M059J (cell line): Measurements from ENCODE around the gene PTPRN2. TPM values are rescaled to one million over a fixed set of nuclear protein-coding genes. Genes with fewer than 3 reads are reported as not detected.

Source experiments
- DNase-seq: peaks from one replicate; pipeline ENCODE4 v3.0.0-alpha.2; 2012; ENCODE audit warnings: low read depth
- total RNA-seq: library from RNA; depleted of rRNA; stranded (reverse); fragments of >200 nt; shearing (Covaris generic); gene quantifications from 2 replicates; pipeline ENCODE4 v1.2.3, GENCODE V29; 2014

PTPRN2 gene
- total RNA-seq, 1 experiment from 2014 or later: 2.3 TPM

GRCh38 chr7:157660971-157661610 lies 926.5 kb downstream of the PTPRN2 start:
- no peak for DNase-seq

GRCh38 chr7:157658851-157659412 lies 928.7 kb downstream of the PTPRN2 start:
- no peak for DNase-seq

GRCh38 chr7:157657741-157658740 lies 929.6 kb downstream of the PTPRN2 start:
- DNase-seq: no peak

DNA sequence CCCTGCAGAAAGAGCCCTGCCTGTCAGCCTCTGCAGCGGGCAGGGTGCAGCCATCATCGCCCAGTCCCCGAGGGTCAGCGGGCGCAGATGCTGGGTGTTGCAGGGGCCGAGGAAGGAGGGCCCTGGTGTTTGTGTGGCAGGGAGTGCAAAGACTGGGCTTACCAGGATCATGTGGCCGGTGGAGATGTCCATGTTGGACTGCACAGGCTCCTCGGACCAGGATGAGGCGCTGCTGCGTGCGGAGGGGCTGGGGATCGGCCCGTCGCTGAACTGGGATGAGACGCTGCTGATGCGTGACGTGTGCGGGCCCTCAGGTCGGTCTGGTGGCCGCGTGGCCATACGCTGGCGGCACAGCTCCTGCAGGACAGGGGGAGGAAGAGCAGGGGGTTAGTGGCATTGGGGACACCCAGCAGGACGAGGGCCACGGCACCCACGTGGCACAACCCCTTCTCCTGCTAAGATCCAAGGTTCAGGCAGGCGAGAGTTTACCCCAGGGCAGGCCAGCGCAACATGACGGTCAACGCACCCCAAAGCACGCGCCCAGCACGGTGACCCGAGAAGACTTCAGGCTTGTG lies 931.3 kb downstream of the PTPRN2 start:
- DNase-seq: no peak

DNA sequence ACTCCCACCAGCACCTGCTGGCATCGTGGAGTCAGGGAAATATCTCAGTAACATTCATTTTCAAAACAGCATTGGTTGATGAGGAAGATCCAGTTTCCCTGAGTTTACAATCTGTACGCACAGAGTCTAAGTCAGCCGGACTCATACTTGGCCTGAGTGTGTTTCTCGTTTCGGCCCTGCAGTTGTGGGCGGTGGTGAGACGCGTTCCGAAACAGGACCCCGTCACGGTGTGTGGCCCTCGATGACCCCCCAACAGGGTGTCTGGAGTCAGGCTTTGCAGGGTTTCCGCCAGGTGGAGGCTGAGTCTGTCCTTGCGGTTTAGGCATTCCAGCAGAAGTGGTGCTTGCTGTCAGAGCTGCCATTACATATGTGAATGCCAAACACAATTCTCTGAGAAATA lies 933.3 kb downstream of the PTPRN2 start:
- no peak for DNase-seq

DNA sequence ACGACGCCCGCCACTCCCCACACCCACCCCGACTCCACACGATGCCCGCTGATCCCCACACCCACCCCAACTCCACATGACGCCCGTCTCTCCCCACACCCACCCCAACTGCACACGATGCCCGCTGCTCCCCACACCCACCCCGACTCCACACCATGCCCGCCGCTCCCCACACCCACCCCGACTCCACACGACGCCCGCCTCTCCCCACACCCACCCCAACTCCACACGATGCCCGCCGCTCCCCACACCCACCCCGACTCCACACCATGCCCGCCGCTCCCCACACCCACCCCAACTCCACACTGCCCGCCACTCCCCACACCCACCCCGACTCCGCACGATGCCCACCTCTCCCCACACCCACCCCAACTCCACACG lies 933.8 kb downstream of the PTPRN2 start:
- no peak for DNase-seq

GRCh38 chr7:157652954-157653826 lies 934.4 kb downstream of the PTPRN2 start:
- DNase-seq: no peak

GRCh38 chr7:157652161-157652953 lies 935.3 kb downstream of the PTPRN2 start:
- no peak for DNase-seq

GRCh38 chr7:157651366-157652160 lies 936.1 kb downstream of the PTPRN2 start:
- DNase-seq: no peak

DNA sequence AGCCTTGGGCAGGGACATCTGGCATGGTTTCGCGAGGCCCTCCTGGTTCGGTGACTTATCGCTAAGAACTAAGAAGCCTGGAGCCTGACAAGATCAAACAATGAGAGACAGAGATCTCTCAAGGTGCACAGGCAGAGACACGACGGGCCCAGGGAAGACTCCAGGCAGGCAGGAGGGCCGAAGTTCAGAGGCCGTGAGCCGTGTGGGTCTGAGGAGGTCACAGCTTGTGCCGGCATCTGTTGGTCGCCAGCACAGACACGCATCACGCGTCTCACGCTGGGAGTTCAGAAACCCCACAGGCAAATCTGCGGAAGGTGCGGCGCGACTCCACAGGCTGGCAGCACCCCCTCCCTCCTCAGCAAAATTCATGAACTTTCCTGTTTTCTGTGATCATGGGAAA lies 936.8 kb downstream of the PTPRN2 start:
- DNase-seq: no peak

GRCh38 chr7:157650131-157650631 lies 937.4 kb downstream of the PTPRN2 start:
- DNase-seq: no peak

- no peak for DNase-seq
Observed at GRCh38 chr7:157646551-157646950, 941.1 kb downstream of the PTPRN2 start.

GRCh38 chr7:157645539-157645938 lies 942.1 kb downstream of the PTPRN2 start:
- DNase-seq: no peak

DNA sequence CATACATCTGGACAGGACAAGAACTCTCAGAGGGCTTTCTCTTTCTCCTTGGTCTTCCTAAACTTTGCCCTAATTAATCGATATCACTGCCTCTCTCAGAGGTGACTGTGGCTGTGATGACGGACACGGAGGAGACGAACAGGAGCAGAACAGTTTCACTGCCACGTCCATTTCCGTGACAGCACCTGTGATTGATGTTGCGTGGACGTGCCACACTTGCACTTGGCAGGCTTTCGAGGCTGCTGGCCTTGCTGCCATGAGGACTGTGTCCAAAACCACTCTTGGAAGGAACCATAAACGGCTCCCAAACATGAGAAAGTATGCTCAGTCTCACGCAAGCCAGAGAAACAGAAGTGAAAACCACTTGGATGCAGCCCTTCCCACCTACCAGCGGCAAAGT lies 942.7 kb downstream of the PTPRN2 start:
- DNase-seq: no peak

- DNase-seq: no peak
Observed at GRCh38 chr7:157643525-157643970, 944.1 kb downstream of the PTPRN2 start.

DNA sequence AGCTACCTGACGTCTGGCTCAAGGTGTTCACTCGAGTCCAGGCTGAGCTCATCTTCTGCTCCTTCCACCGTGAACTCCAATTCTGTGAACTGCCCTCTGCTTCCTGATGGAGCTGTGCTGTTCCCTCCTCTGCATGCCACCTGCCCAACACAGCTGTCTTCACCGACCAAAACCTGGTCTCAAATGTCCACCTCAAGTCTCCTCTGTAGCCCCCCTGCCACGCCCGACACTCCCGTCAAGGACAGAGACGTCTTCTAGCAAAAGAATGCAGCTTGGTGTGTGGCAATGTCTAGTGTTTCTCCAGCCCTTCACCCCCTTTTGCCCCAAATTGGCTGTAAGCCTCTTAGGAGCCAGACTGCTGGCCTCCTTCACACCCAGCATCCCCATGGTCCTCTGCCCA lies 945.8 kb downstream of the PTPRN2 start:
- no peak for DNase-seq

DNA sequence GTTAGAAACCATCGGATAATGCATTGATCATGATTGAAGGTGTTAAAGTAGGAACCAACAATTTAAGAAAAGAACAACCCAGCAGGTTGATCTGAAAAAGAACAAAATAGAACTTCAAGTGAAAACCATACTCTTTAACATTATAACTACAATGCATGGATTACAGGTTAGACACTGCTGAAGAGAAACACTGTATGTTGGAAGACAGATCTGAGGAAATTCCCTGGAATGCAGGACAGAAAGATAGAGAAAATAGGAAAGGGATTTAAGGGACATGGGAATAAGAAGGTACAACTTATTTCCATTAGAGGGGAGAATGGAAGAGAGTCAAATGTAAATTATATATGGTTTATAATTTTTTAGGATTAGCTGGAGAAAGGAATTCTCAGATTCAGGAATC lies 947.5 kb downstream of the PTPRN2 start:
- no peak for DNase-seq

DNA sequence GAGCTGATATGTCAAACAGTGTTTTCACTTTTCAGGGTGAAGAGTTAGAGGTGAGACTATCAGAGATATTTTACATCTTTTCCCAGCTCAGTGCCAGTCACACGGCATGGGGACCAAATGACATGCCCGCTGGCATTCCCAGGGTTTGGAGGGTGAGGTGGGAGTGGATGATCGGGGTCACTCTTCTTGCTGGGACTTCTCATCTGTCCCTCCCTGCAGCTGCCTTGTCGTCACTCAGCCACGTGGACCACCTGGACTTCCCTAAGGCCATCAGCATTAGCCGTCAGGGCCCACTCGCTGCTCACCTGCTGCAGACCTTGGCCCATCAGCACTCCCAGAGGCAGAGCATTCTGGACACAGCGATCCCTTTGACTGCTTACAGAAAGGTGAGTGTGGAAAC lies 949.1 kb downstream of the PTPRN2 start:
- DNase-seq: no peak

- DNase-seq: no peak
Observed at GRCh38 chr7:157637216-157637949, 950.2 kb downstream of the PTPRN2 start.
